G401 (cell line): Measurements from ENCODE around the gene PERCC1. TPM values are rescaled to one million over a fixed set of nuclear protein-coding genes. Genes with fewer than 3 reads are reported as not detected.
"Not testable (repeated sequence)": the region's sequence is repeated elsewhere in the genome, so short reads cannot be mapped to it uniquely, and the experiment has no call there.

Experiments used
- DNase-seq: peaks from one replicate; pipeline ENCODE4 v3.0.0-alpha.2; 2015; ENCODE audit warnings: low spot score
- in situ Hi-C: cut with HindIII; loops from 2 replicates; pipeline ENCODE4 v1.10.0; 2016; ENCODE audit warnings: low sequenced_read_pairs, mixed read lengths
- total RNA-seq: library from RNA; depleted of rRNA; stranded (reverse); fragments of >200 nt; shearing (Covaris generic); gene quantifications from 2 replicates; pipeline ENCODE4 v1.2.3, GENCODE V29; 2014

The PERCC1 gene
- total RNA-seq, 1 experiment from 2014 or later, result not detected

- DNase-seq, result no peak
- in situ Hi-C loops, result no loop called here
Measured at GRCh38 chr16:1431497-1432270, 806 bp downstream of the PERCC1 start.

- in situ Hi-C loops, result no loop called here
- DNase-seq, result no peak
Measured at GRCh38 chr16:1432388-1433262, 1.7 kb downstream of the PERCC1 start.

- in situ Hi-C loops, result no loop called here
- no peak for DNase-seq
Measured at GRCh38 chr16:1433263-1433560, 2.3 kb downstream of the PERCC1 start.

DNA sequence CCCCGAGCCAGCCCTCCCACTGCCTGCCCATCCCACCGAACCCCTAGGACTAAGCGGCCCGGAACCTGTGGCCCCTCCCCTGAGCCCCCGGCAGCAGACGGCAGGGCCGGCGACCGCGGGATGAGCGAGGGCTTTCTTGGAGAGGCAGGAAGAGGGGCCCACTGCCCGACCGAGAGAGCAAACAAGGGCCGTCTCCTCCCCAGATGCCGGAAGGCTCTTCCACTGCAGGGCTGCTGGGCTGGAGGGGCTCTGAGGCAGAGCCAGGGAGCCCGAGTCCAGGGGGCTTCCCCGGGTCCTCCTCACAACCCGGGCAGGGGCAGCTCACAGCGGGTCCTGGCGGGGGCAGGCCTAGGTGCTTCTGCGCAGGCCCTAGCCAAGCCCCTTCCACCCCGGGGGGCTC, 2.9 kb downstream of the PERCC1 start:
- in situ Hi-C loops, result no loop called here
- no peak for DNase-seq

GRCh38 chr16:1434644-1435592, 4.0 kb downstream of the PERCC1 start:
- in situ Hi-C loops, result no loop called here
- no peak for DNase-seq

DNA sequence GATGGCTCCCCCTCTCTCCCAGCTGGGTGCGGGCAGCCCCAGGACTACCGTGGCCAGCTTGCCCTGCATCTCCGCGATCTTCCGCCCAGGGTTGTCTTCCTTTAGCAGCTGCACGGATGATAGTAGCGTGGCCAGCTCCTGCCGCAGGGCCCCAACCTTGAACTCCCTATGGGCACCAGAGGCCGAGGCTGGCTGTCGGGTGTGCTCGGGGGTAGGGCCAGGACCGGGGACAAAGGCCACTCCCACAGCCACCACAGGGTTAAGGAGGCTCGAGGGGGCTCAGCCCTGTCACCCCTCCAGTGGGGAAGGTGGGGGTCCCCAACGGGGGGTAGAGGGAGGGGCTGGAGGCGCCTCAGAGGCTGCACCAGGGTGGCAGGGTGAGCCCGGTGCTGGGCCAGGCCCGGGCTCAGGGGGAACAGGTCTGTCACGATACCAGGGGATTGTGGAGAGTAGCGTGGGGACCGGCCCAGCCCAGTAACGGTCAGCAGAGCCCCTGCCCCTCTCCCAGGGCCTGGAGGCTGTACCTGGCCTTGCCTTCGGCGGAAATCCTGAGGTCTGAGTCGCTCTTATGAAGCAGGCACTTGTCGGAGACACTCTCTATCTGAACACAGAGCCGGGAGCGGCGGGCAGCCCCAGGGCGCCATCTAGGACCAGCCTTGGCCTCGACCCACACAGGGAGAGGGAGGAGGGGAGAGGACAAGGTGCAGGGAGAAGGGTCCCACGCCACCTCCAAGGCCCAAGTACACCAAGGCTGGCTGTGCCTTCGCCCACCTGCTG, 5.2 kb downstream of the PERCC1 start:
- no peak for DNase-seq
- in situ Hi-C loops, result no loop called here

DNA sequence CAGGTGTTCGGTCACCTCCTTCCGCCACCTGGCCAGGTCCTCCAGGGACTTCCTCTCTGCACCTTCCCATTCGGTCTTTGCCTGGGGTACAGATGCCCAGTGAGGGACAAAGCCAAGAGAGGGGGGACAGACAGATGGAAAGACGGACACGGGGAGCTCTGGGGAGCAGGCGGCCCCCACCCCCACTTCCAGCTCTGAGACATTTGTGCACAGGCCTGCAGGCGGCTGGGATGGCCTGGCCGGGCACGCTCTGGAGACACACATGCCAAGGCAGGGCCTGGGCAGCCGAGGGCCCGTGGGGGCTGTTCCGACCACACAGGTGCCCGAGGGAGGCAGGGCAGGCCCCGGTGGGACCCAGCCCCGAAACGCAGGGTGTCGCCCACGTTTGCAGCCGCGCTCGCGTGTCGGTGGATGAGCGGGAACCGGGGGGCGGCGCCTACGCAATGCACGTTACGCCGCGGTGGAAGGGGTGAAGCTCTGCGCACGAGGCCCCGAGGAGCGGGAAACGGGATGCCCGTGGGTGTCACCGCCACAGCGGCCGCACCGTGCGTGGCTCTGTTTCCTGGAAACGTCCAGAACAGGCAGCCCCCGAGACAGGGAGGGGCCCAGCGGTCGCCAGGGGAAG, 6.0 kb downstream of the PERCC1 start:
- no peak for DNase-seq
- in situ Hi-C loops, result no loop called here

GRCh38 chr16:1437606-1438005, 6.7 kb downstream of the PERCC1 start:
- in situ Hi-C loops, result no loop called here
- no peak for DNase-seq

GRCh38 chr16:1438229-1439057, 7.6 kb downstream of the PERCC1 start:
- in situ Hi-C loops, result no loop called here
- DNase-seq, result no peak

DNA sequence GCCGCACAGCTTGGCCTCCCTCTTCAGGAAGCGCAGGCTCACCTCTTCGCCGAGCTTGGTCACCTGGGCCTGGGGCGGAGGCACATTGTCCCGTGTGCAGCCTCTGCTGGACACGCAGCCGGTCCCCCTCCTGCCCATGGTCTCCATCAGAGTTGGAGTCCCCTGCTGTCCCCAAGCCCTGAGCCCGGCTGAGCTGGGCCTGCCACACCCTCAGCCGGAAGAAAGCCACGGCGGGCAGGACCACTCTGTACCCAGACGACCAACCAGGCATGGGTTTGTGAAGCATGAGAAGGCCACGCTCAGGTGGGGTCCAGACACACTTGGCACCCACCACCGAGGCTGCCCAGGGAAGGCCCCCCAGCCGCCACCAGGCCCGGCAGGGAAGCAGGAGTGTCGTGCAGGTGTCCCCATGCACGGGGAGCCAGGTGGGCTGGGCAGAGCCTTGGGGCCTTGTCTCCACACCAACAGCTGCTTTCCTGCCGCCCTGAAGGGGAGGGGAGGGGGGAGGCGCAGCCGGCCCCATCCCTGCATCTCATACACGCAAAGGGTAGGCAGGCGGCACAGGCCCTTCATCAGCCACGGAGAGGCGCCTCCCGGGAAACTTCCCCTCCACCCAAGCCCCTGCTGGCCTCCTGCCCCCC, 8.3 kb downstream of the PERCC1 start:
- in situ Hi-C loops, result no loop called here
- DNase-seq, result no peak

DNA sequence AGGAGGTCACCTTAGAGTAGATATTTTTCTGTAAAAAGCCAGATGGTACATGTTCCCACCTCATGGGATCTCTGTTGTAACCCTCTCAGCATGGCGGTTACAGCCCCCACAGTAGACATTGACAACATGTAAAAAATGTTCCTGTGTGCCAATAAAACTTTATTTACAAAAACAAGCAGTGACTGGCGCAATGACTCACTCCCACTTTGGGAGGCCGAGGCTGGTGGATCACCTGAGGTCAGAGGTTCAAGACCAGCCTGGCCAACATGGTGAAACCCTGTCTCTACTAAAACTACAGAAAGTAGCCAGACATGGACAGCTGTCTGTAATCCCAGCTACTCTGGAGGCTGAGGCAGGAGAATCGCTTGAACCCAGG, 8.8 kb downstream of the PERCC1 start:
- in situ Hi-C loops, DNase-seq: not testable (repeated sequence)

DNA sequence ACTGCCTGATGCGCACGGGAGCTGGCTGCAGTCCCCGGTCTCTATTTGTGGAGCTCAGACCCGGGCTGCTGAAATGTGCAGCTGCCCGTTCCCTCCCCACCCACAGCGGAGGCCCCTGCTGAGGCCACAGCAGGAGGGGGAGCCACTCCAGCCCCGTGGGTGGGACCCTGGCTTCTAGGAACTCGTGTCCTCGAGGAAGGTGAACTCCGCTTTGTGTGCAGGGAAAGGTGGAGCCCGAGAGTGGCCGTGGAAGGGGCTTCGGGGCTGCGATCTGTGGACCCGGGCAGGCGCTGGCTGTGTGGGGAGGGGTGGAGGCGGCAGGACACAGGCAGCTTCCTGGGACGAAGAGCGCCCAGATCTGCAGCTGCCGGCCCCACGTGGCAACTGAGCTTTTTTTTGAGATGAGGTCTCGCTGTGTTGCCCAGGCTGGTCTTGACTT, 10.5 kb downstream of the PERCC1 start:
- no peak for DNase-seq
- in situ Hi-C loops, result no loop called here

- in situ Hi-C loops, result no loop called here
- no peak for DNase-seq
Measured at GRCh38 chr16:1442697-1443096, 11.8 kb downstream of the PERCC1 start.

GRCh38 chr16:1443403-1443973, 12.6 kb downstream of the PERCC1 start:
- DNase-seq, result no peak

DNA sequence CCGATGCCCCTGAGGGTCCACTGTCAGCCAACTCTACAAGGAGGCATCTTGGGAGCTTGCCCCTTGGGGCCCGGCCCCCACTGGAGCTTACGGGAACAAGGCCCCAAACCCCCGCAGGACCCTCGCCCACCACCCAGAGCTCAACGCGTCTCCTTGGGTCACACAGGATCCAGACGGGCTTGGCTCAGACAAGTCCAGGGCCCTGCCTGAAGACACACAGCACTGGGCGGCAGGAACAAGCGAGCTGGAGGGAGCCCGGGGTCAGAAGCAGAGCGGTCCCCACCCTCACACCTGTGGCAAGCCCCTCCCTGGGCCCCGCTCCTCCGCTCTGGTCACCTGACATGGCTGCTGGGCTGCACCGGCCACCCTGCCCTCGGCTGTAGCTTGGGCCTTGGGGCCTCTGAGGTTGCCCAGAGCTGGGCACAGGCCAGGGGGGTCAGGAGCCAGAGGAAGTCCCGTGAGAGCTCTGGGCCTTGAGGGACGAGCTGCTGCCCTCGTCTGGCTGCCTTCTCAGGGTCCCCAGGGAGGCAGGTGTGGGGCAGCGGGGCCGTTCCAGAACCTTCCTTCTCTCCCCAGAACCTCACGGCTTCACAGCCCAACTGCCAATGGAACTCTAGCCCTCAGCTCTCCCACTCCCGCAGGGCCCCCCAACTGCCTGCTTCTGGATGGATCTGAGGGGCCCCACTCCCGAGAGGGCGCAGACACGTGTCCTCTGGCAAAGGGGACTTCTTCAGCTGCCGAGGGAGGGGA, 13.3 kb downstream of the PERCC1 start, which contains the start of gene CCDC154:
Gene CCDC154 (minus strand): TSS at position 577 of the 750 bp plus-strand sequence. CDS start 234 bp downstream, at position 343.
- DNase-seq, result no peak
- in situ Hi-C loops, result no loop called here

More at GRCh38 chr16:1443403-1443973, 12.6 kb downstream of the PERCC1 start:
- in situ Hi-C loops, result no loop called here
